Measurements from ENCODE around the gene SLC4A4.

GRCh38 chr4:71570492-71570891, 231.7 kb downstream of the SLC4A4 start:
- TF ChIP-seq, protein P1, sequence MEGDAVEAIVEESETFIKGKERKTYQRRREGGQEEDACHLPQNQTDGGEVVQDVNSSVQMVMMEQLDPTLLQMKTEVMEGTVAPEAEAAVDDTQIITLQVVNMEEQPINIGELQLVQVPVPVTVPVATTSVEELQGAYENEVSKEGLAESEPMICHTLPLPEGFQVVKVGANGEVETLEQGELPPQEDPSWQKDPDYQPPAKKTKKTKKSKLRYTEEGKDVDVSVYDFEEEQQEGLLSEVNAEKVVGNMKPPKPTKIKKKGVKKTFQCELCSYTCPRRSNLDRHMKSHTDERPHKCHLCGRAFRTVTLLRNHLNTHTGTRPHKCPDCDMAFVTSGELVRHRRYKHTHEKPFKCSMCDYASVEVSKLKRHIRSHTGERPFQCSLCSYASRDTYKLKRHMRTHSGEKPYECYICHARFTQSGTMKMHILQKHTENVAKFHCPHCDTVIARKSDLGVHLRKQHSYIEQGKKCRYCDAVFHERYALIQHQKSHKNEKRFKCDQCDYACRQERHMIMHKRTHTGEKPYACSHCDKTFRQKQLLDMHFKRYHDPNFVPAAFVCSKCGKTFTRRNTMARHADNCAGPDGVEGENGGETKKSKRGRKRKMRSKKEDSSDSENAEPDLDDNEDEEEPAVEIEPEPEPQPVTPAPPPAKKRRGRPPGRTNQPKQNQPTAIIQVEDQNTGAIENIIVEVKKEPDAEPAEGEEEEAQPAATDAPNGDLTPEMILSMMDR (IDR thresholded peaks at IDR 0.05) = no peak
- TF ChIP-seq POLR2A (IDR thresholded peaks at IDR 0.05) = no peak
